K562 (cell line): ENCODE results near the gene CAPZB.

Source experiments
- HNRNPUL1 ChIP-seq: fragments of 200-400 bp; formaldehyde crosslinking; IDR thresholded peaks from 2 replicates; pipeline ENCODE4 v1.6.1; 2017; ENCODE audit warnings: low read length
- SIRT6 ChIP-seq: IDR thresholded peaks from one replicate; pipeline ENCODE4 v1.6.1; 2012; ENCODE audit warnings: low read depth, mild to moderate bottlenecking, control low read depth, inconsistent platforms, low read length, moderate library complexity
- SMC3 ChIP-seq: conservative IDR thresholded peaks from 2 replicates; pipeline ENCODE4 v1.6.1; 2011; ENCODE audit warnings: low read depth, low read length, improper control_type of control experiment; ENCODE audit not compliant: insufficient read depth

- no peak for TF ChIP-seq SIRT6
- TF ChIP-seq HNRNPUL1, result no peak
- no peak for TF ChIP-seq SMC3
Observed at GRCh38 chr1:19452221-19452663, 33.1 kb downstream of the CAPZB start.
